ACHN (cell line): ENCODE measurements around the gene TMEM63C.

Experiments
- DNase-seq: peaks from one replicate; pipeline ENCODE4 v3.0.0-alpha.2; 2015
- in situ Hi-C: cut with HindIII; loops from 2 replicates; pipeline ENCODE4 v1.10.0; 2017; ENCODE audit warnings: low sequenced_read_pairs, low pct_ligation_motif_present, low pct_unique_long_range_greater_than_20kb

The TMEM63C gene

GRCh38 chr14:77212943-77213678, 31.5 kb downstream of the TMEM63C start:
- in situ Hi-C loops, result no loop called here
- DNase-seq, result peak; percentile 47

- in situ Hi-C loops, result no loop called here
- no peak for DNase-seq
Observed at GRCh38 chr14:77213679-77214016, 32.0 kb downstream of the TMEM63C start.

- in situ Hi-C loops, result no loop called here
- DNase-seq, result no peak
Observed at GRCh38 chr14:77214216-77214615, 32.6 kb downstream of the TMEM63C start.

- in situ Hi-C loops, result no loop called here
- DNase-seq, result no peak
Observed at GRCh38 chr14:77217551-77217950, 36.0 kb downstream of the TMEM63C start.

GRCh38 chr14:77219591-77219990, 38.0 kb downstream of the TMEM63C start:
- in situ Hi-C loops, result no loop called here
- DNase-seq, result no peak

GRCh38 chr14:77220246-77221017, 38.8 kb downstream of the TMEM63C start:
- no peak for DNase-seq
- in situ Hi-C loops, result no loop called here

- DNase-seq, result no peak
- in situ Hi-C loops, result no loop called here
Observed at GRCh38 chr14:77221241-77221871, 39.8 kb downstream of the TMEM63C start.

- in situ Hi-C loops, result no loop called here
Observed at GRCh38 chr14:77222546-77223225, 41.1 kb downstream of the TMEM63C start.

GRCh38 chr14:77224212-77224611, 42.6 kb downstream of the TMEM63C start:
- DNase-seq, result no peak
- in situ Hi-C loops, result no loop called here

More at GRCh38 chr14:77222546-77223225, 41.1 kb downstream of the TMEM63C start:
- DNase-seq, result no peak

- no peak for DNase-seq
- in situ Hi-C loops, result no loop called here
Observed at GRCh38 chr14:77225254-77225653, 43.7 kb downstream of the TMEM63C start.

GRCh38 chr14:77225892-77226557, 44.4 kb downstream of the TMEM63C start:
- DNase-seq, result no peak
- in situ Hi-C loops, result no loop called here

GRCh38 chr14:77228056-77228455, 46.5 kb downstream of the TMEM63C start:
- DNase-seq, result no peak
- in situ Hi-C loops, result no loop called here

GRCh38 chr14:77230914-77231313, 49.3 kb downstream of the TMEM63C start:
- in situ Hi-C loops, result no loop called here
- DNase-seq, result no peak

- no peak for DNase-seq
- in situ Hi-C loops, result no loop called here
Observed at GRCh38 chr14:77231721-77232120, 50.1 kb downstream of the TMEM63C start.

- DNase-seq, result no peak
- in situ Hi-C loops, result no loop called here
Observed at GRCh38 chr14:77236814-77237213, 55.2 kb downstream of the TMEM63C start.

GRCh38 chr14:77238356-77238755, 56.8 kb downstream of the TMEM63C start:
- in situ Hi-C loops, result no loop called here
- DNase-seq, result no peak

GRCh38 chr14:77238996-77239395, 57.4 kb downstream of the TMEM63C start:
- in situ Hi-C loops, result no loop called here
- no peak for DNase-seq

- in situ Hi-C loops, result no loop called here
- no peak for DNase-seq
Observed at GRCh38 chr14:77239412-77239811, 57.8 kb downstream of the TMEM63C start.
